Measurements from ENCODE around the gene PLGRKT.

The PLGRKT gene

DNA sequence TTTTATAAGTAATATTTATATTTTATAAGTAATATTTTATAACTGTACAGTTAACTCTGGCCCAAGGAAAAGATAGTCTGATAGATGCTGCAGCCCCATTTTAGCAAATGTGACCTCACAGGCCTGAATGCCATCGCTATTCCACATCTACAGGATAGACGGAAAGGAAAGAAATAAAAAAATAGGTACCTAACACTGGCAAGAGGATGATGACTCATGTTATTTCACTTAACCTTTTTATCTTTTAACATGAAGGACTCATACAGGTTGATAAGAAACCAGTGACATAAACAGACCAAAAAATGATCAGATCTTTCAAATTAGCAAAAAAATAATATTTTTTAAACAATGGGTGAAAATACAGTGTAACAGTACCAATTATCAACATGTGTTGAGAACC, 15.3 kb upstream of the PLGRKT start:
- H3K27ac ChIP-seq (ENCODE audit: low read depth, low read length), result no peak overlapping the region
- no peak overlapping the region for H2BK120ac ChIP-seq (ENCODE audit: insufficient read depth, low read length, poor library complexity)
- H3K27me3 ChIP-seq (ENCODE audit: insufficient read depth, low read length), result no peaks in the 10 kb centered on the region
- H3K23ac ChIP-seq (ENCODE audit: low read length), result no peak overlapping the region
- no peak overlapping the region for H4K8ac ChIP-seq (ENCODE audit: low read depth, low read length)
- H3K14ac ChIP-seq (ENCODE audit: low read length), result no peak overlapping the region
- no peak overlapping the region for H3K4ac ChIP-seq (ENCODE audit: low read depth, low read length)
- no peak overlapping the region for H4K12ac ChIP-seq (ENCODE audit: low read depth, low read length)
- no peaks in the 10 kb centered on the region for H3K36me3 ChIP-seq (ENCODE audit: control insufficient read depth in 1 of 2, insufficient read depth in 2 of 2, low read length in 2 of 2)
- H3K9ac ChIP-seq (ENCODE audit: low read length), result no peak overlapping the region
- no peak overlapping the region for H2BK12ac ChIP-seq (ENCODE audit: low read length)
- H3K4me1 ChIP-seq (ENCODE audit: control insufficient read depth in 1 of 2, insufficient read depth in 2 of 2, low read length in 2 of 2), result peaks cover 0 to 5% of the 10 kb centered on the region in 2 experiments
- no peak overlapping the region for H3K4me3 ChIP-seq (ENCODE audit: low read depth, low read length)
- H3K18ac ChIP-seq (ENCODE audit: low read length), result no peak overlapping the region
- H3K9me3 ChIP-seq (ENCODE audit: insufficient read depth, low read depth, low read length), result no peaks in the 10 kb centered on the region
- no peak overlapping the region for H2AK5ac ChIP-seq (ENCODE audit: low read length)
- no CpG with 5 or more reads among the region's 2 CpGs for WGBS (ENCODE audit: extremely low coverage, insufficient coverage, insufficient read length)
- H2BK5ac ChIP-seq (ENCODE audit: low read depth, low read length, poor library complexity), result no peak overlapping the region
- DNase-seq, result peak in 1 of 2 donors; percentile 18
- H3K79me2 ChIP-seq (ENCODE audit: control insufficient read depth, insufficient read depth, low read length, poor library complexity), result peaks cover 2% of the 10 kb centered on the region
- H4K91ac ChIP-seq (ENCODE audit: low read depth, low read length), result no peak overlapping the region
- H2AFZ ChIP-seq (ENCODE audit: insufficient read depth, low read length, poor library complexity), result no peak overlapping the region
- H3K4me2 ChIP-seq (ENCODE audit: low read length), result no peak overlapping the region
- H3K79me1 ChIP-seq (ENCODE audit: low read length), result peaks cover 2% of the 10 kb centered on the region

DNA sequence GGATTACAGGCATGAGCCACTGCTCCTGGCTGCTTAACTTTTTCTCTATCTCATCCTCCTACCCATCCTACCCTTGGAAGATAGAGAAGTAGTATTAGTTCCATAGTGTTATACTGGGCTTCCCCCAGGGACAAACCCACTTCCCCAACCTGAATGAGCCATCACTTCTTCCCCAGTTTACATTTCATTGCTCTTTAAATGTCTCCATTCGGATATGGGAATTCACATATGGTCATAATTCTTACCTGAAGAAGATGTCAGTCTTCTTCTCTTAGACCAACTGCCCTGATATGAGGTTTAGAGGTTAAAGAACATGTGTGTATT, 14.5 kb upstream of the PLGRKT start:
- H3K4me2 ChIP-seq (ENCODE audit: low read length), result no peak overlapping the region
- peaks cover 0 to 5% of the 10 kb centered on the region in 2 experiments for H3K4me1 ChIP-seq (ENCODE audit: control insufficient read depth in 1 of 2, insufficient read depth in 2 of 2, low read length in 2 of 2)
- H2AK5ac ChIP-seq (ENCODE audit: low read length), result no peak overlapping the region
- H2BK5ac ChIP-seq (ENCODE audit: low read depth, low read length, poor library complexity), result no peak overlapping the region
- H3K27me3 ChIP-seq (ENCODE audit: insufficient read depth, low read length), result no peaks in the 10 kb centered on the region
- WGBS (ENCODE audit: extremely low coverage, insufficient coverage, insufficient read length), result no CpG with 5 or more reads among the region's 1 CpG
- H3K79me1 ChIP-seq (ENCODE audit: low read length), result peaks cover 4% of the 10 kb centered on the region
- no peak overlapping the region for H3K14ac ChIP-seq (ENCODE audit: low read length)
- H2BK12ac ChIP-seq (ENCODE audit: low read length), result no peak overlapping the region
- DNase-seq, result no peak
- no peak overlapping the region for H3K4me3 ChIP-seq (ENCODE audit: low read depth, low read length)
- H3K9ac ChIP-seq (ENCODE audit: low read length), result no peak overlapping the region
- no peak overlapping the region for H4K12ac ChIP-seq (ENCODE audit: low read depth, low read length)
- no peak overlapping the region for H3K23ac ChIP-seq (ENCODE audit: low read length)
- H3K9me3 ChIP-seq (ENCODE audit: insufficient read depth, low read depth, low read length), result no peaks in the 10 kb centered on the region
- H2BK120ac ChIP-seq (ENCODE audit: insufficient read depth, low read length, poor library complexity), result no peak overlapping the region
- no peak overlapping the region for H2AFZ ChIP-seq (ENCODE audit: insufficient read depth, low read length, poor library complexity)
- H4K91ac ChIP-seq (ENCODE audit: low read depth, low read length), result no peak overlapping the region
- H4K8ac ChIP-seq (ENCODE audit: low read depth, low read length), result no peak overlapping the region
- H3K18ac ChIP-seq (ENCODE audit: low read length), result no peak overlapping the region
- no peak overlapping the region for H3K4ac ChIP-seq (ENCODE audit: low read depth, low read length)
- no peak overlapping the region for H3K27ac ChIP-seq (ENCODE audit: low read depth, low read length)
- no peaks in the 10 kb centered on the region for H3K36me3 ChIP-seq (ENCODE audit: control insufficient read depth in 1 of 2, insufficient read depth in 2 of 2, low read length in 2 of 2)
- peaks cover 2% of the 10 kb centered on the region for H3K79me2 ChIP-seq (ENCODE audit: control insufficient read depth, insufficient read depth, low read length, poor library complexity)

GRCh38 chr9:5450359-5451091, 12.8 kb upstream of the PLGRKT start, which contains the start of gene CD274:
Gene CD274 (plus strand): TSS chr9:5450542. CDS start chr9:5456114, 5,572 bp downstream.
- Histone ChIP-seq H3K18ac (ENCODE audit: low read length) (peak within 1 kb of the TSS; percentile 29), H3K4ac (ENCODE audit: low read depth, low read length) (peak within 1 kb of the TSS; percentile 33), H3K9ac (ENCODE audit: low read length) (no peak within 1 kb of the TSS), H2BK12ac (ENCODE audit: low read length) (peak within 1 kb of the TSS; percentile 31), H4K12ac (ENCODE audit: low read depth, low read length) (no peak within 1 kb of the TSS), H3K4me3 (ENCODE audit: low read depth, low read length) (peak within 1 kb of the TSS; percentile 67), H3K4me1 (ENCODE audit: control insufficient read depth in 1 of 2, insufficient read depth in 2 of 2, low read length in 2 of 2) (peaks cover 0 to 5% of the 10 kb centered on the region in 2 experiments), H3K36me3 (ENCODE audit: control insufficient read depth in 1 of 2, insufficient read depth in 2 of 2, low read length in 2 of 2) (no peaks in the 10 kb centered on the region), H3K4me2 (ENCODE audit: low read length) (peak within 1 kb of the TSS; percentile 96), H2AK5ac (ENCODE audit: low read length) (no peak within 1 kb of the TSS), H3K14ac (ENCODE audit: low read length) (no peak within 1 kb of the TSS), H3K23ac (ENCODE audit: low read length) (no peak within 1 kb of the TSS), H4K8ac (ENCODE audit: low read depth, low read length) (peak within 1 kb of the TSS; percentile 82), H3K27me3 (ENCODE audit: insufficient read depth, low read length) (no peaks in the 10 kb centered on the region), H4K91ac (ENCODE audit: low read depth, low read length) (no peak within 1 kb of the TSS), H2BK120ac (ENCODE audit: insufficient read depth, low read length, poor library complexity) (no peak within 1 kb of the TSS), H3K27ac (ENCODE audit: low read depth, low read length) (peak within 1 kb of the TSS; percentile 36), H3K79me2 (ENCODE audit: control insufficient read depth, insufficient read depth, low read length, poor library complexity) (peaks cover 2% of the 10 kb centered on the region), H3K79me1 (ENCODE audit: low read length) (peaks cover 6% of the 10 kb centered on the region), H3K9me3 (ENCODE audit: insufficient read depth, low read depth, low read length) (no peaks in the 10 kb centered on the region), H2AFZ (ENCODE audit: insufficient read depth, low read length, poor library complexity) (peak within 1 kb of the TSS; percentile 75), H2BK5ac (ENCODE audit: low read depth, low read length, poor library complexity) (peak within 1 kb of the TSS; percentile 16)
- DNase-seq, result peak; percentile 99
- WGBS (ENCODE audit: extremely low coverage, insufficient coverage, insufficient read length), result no CpG with 5 or more reads among the region's 36 CpGs

DNA sequence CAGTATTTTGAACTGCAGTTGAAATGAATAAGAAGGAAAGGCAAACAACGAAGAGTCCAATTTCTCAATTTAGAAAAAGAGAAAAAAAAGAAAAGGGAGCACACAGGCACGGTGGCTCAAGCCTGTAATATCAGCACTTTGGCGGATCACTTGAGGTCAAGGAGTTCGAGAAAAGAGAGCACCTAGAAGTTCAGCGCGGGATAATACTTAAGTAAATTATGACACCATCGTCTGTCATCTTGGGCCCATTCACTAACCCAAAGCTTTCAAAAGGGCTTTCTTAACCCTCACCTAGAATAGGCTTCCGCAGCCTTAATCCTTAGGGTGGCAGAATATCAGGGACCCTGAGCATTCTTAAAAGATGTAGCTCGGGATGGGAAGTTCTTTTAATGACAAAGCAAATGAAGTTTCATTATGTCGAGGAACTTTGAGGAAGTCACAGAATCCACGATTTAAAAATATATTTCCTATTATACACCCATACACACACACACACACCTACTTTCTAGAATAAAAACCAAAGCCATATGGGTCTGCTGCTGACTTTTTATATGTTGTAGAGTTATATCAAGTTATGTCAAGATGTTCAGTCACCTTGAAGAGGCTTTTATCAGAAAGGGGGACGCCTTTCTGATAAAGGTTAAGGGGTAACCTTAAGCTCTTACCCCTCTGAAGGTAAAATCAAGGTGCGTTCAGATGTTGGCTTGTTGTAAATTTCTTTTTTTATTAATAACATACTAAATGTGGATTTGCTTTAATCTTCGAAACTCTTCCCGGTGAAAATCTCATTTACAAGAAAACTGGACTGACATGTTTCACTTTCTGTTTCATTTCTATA, 12.0 kb upstream of the PLGRKT start:
- Histone ChIP-seq H3K9me3 (ENCODE audit: insufficient read depth, low read depth, low read length) (no peaks in the 10 kb centered on the region), H2AFZ (ENCODE audit: insufficient read depth, low read length, poor library complexity) (no peak overlapping the region), H4K91ac (ENCODE audit: low read depth, low read length) (no peak overlapping the region), H3K14ac (ENCODE audit: low read length) (no peak overlapping the region), H3K79me1 (ENCODE audit: low read length) (peaks cover 6% of the 10 kb centered on the region), H3K27ac (ENCODE audit: low read depth, low read length) (no peak overlapping the region), H3K9ac (ENCODE audit: low read length) (no peak overlapping the region), H2AK5ac (ENCODE audit: low read length) (no peak overlapping the region), H3K79me2 (ENCODE audit: control insufficient read depth, insufficient read depth, low read length, poor library complexity) (peaks cover 2% of the 10 kb centered on the region), H4K12ac (ENCODE audit: low read depth, low read length) (no peak overlapping the region), H3K23ac (ENCODE audit: low read length) (no peak overlapping the region), H2BK12ac (ENCODE audit: low read length) (peak overlapping the region; percentile 31), H3K27me3 (ENCODE audit: insufficient read depth, low read length) (no peaks in the 10 kb centered on the region), H4K8ac (ENCODE audit: low read depth, low read length) (peak overlapping the region; percentile 82), H3K4ac (ENCODE audit: low read depth, low read length) (no peak overlapping the region), H3K18ac (ENCODE audit: low read length) (no peak overlapping the region), H2BK5ac (ENCODE audit: low read depth, low read length, poor library complexity) (no peak overlapping the region), H3K36me3 (ENCODE audit: control insufficient read depth in 1 of 2, insufficient read depth in 2 of 2, low read length in 2 of 2) (no peaks in the 10 kb centered on the region), H3K4me1 (ENCODE audit: control insufficient read depth in 1 of 2, insufficient read depth in 2 of 2, low read length in 2 of 2) (peaks cover 0 to 5% of the 10 kb centered on the region in 2 experiments), H2BK120ac (ENCODE audit: insufficient read depth, low read length, poor library complexity) (no peak overlapping the region), H3K4me2 (ENCODE audit: low read length) (peak overlapping the region; percentile 96), H3K4me3 (ENCODE audit: low read depth, low read length) (no peak overlapping the region)
- DNase-seq, result peak in 1 of 2 donors; percentile 43
- WGBS (ENCODE audit: extremely low coverage, insufficient coverage, insufficient read length), result no CpG with 5 or more reads among the region's 15 CpGs

All from trophoblast cell (in vitro differentiated cells and primary cell).